ENCODE results near the gene C1orf74.

Gene C1orf74

GRCh38 chr1:209769971-209770370 lies 14.4 kb downstream of the C1orf74 start:
- peak; percentile 11 for DNase-seq (ENCODE audit: low read depth)

GRCh38 chr1:209769171-209769904 lies 15.0 kb downstream of the C1orf74 start:
- peak; percentile 61 for DNase-seq (ENCODE audit: low read depth)

GRCh38 chr1:209768354-209768774 lies 16.0 kb downstream of the C1orf74 start:
- DNase-seq (ENCODE audit: low read depth) = no peak

- no peak for DNase-seq (ENCODE audit: low read depth)
These were observed 16.7 kb downstream of the C1orf74 start for GRCh38 chr1:209767706-209768105.

GRCh38 chr1:209767096-209767495 lies 17.3 kb downstream of the C1orf74 start:
- DNase-seq (ENCODE audit: low read depth) = no peak

GRCh38 chr1:209766051-209766450 lies 18.3 kb downstream of the C1orf74 start:
- no peak for DNase-seq (ENCODE audit: low read depth)

- no peak for DNase-seq (ENCODE audit: low read depth)
These were observed 23.2 kb downstream of the C1orf74 start for GRCh38 chr1:209761011-209761635.

- DNase-seq (ENCODE audit: low read depth) = no peak
These were observed 24.5 kb downstream of the C1orf74 start for GRCh38 chr1:209759829-209760359.

- no peak for DNase-seq (ENCODE audit: low read depth)
These were observed 26.0 kb downstream of the C1orf74 start for GRCh38 chr1:209758400-209758799.

- no peak for DNase-seq (ENCODE audit: low read depth)
These were observed 27.5 kb downstream of the C1orf74 start for GRCh38 chr1:209756615-209757445.

- no peak for DNase-seq (ENCODE audit: low read depth)
These were observed 28.3 kb downstream of the C1orf74 start, which contains the start of gene TRAF3IP3 for GRCh38 chr1:209755926-209756614. TSS of gene TRAF3IP3 (plus strand) at chr1:209756053. CDS start at chr1:209760040, 3,987 bp downstream.

- no peak for DNase-seq (ENCODE audit: low read depth)
These were observed 29.1 kb downstream of the C1orf74 start for GRCh38 chr1:209755256-209755655.

GRCh38 chr1:209752890-209753289 lies 31.5 kb downstream of the C1orf74 start:
- DNase-seq (ENCODE audit: low read depth) = no peak

- no peak for DNase-seq (ENCODE audit: low read depth)
These were observed 32.6 kb downstream of the C1orf74 start for GRCh38 chr1:209751627-209752231.

GRCh38 chr1:209749670-209750323 lies 34.6 kb downstream of the C1orf74 start:
- DNase-seq (ENCODE audit: low read depth) = no peak

- no peak for DNase-seq (ENCODE audit: low read depth)
These were observed 35.2 kb downstream of the C1orf74 start for GRCh38 chr1:209749205-209749604.

GRCh38 chr1:209748620-209749019 lies 35.7 kb downstream of the C1orf74 start:
- no peak for DNase-seq (ENCODE audit: low read depth)

GRCh38 chr1:209747580-209748262 lies 36.6 kb downstream of the C1orf74 start:
- DNase-seq (ENCODE audit: low read depth) = peak; percentile 68

- DNase-seq (ENCODE audit: low read depth) = no peak
These were observed 37.8 kb downstream of the C1orf74 start for GRCh38 chr1:209746451-209747165.

- no peak for DNase-seq (ENCODE audit: low read depth)
These were observed 41.2 kb downstream of the C1orf74 start for GRCh38 chr1:209743145-209743482.

All from HS-27A (cell line).